ENCODE results near the gene BBOF1.
"Not testable (repeated sequence)": the region's sequence is repeated elsewhere in the genome, so short reads cannot be mapped to it uniquely, and the experiment has no call there.

BBOF1 gene, protein sequence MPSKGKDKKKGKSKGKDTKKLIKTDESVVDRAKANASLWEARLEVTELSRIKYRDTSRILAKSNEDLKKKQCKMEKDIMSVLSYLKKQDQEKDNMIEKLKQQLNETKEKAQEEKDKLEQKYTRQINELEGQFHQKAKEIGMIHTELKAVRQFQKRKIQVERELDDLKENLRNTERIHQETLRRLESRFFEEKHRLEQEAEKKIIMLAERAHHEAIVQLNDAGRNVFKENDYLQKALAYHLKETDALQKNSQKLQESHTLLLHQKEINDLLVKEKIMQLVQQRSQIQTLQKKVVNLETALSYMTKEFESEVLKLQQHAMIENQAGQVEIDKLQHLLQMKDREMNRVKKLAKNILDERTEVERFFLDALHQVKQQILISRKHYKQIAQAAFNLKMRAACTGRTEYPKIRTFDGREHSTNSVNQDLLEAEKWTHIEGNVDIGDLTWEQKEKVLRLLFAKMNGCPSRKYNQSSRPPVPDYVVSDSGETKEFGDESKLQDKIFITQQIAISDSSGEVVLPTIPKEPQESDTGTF

DNA sequence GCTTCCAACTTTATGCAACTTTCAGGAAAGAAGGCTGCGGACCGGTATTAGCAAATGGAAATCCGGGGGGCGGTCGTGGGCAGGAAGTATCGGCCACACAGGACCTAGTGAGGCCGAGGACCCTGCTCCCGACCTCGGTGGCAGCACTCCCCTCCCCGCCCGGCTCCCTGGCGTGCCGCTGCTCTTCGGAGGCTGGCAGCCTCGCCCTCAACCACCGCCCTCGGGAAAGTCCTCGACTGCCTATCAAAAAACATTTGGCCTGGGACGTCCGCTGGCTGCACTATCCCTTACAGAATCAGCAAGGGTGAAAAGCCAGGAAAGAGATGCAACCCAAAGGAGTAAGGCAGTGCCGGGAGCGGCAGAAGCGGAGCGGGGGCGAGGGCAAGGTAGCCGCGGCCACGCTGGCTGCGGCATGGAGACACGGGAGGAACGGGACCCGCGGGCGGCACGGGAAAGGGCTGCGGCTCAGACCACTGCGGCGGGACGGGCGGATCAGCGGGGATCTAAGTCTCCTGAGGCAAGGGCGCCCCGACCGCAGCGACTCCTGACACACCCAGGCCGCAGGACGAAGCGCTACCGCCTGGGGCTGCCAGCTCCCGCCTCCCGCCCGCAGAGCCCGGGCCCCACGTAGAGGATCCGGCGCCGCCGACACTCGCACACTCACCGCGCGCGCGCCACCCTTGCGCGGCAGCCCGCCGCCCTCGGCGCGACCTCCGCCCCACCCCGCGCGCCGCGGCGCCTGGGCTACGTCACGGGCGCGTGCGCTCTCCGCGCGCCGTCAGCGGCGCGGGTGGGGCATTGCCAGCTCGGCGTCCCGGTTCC lies at the start of gene BBOF1, which contains the start of gene ENTPD5:
TSS of gene BBOF1 (plus strand) at position 764 of the 822 bp plus-strand sequence. CDS start 130 bp downstream, outside the sequence.
TSS of gene ENTPD5 (minus strand) at position 703 of the 822 bp plus-strand sequence. CDS start 31,186 bp downstream, outside the sequence.
- DNase-seq (ENCODE audit: low spot score): peak; percentile 94

DNA sequence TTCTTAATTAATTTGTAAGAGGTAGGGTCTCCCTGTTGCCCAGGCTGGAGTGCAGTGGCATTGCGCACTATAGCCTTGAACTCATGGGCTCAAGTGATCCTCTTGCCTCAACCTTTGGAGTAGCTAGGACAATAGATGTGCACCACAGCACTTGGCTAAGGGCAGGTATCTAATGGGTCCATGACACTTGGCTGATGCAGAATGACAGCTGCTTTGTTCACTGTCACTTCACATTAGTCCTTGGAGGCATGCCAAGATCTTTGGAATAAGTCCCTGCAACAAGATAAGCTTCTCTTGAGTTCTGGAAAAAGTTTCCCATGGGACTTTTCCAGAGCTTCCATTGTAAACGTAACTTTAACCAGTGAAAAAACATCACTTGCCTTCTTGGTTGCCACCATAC lies 45.7 kb upstream of the BBOF1 start:
- DNase-seq (ENCODE audit: low spot score): no peak

DNA sequence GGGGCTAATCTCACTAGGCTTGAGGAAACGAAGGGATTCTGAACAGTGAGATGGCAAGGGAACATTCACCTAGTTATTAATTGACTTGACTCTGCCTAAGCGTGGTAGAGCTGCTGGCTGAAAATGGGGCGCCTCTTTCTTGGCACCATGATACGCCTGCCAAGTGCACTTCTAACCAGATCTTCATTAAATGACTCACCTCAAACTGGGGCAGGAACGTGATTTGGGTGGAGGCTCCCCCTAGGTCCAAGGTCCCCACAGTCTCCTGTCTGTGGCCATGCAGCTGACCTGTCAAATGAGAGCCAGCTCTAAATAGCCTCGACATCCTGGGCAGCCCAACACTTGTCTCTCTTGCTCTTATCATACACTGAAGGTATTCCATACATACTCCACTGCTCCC lies 43.0 kb upstream of the BBOF1 start:
- DNase-seq (ENCODE audit: low spot score): no peak

DNA sequence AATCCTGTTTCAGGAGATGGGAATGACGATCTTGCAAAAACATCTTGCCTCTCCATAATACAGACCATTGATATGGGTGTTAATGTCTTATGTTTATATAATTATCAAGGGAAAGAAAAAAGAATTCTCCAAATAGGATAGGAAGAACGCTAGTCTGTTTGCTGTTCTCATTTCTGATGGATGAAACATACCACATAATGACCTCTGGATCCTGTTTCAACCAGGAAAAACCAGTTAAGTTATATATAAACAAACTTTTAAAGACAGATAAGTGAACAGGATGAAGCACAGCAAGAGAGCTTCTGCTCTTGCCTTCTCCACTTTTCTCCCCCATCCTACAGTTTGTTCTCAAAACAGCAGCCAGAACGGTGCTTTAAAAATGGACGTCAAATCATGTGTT lies 41.3 kb upstream of the BBOF1 start:
- peak; percentile 19 for DNase-seq (ENCODE audit: low spot score)

DNA sequence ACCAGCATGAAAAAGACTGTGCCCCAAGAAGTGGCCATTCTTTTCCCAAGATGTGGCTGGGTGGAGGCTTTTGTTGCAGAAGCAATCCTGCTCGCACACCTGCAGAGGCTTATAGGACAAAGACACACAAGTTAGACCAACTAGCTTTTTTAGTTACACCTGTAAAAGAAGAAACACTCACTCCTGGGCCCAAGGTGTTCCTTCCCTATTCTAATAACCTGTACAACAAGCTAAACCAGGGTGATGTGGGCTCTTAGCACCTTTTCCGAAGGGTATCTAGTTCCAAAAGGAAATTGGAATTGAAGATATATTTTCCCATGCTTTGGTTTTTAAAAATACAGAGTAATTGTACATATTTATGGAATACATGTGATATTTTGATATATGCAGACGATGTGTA lies 31.1 kb upstream of the BBOF1 start:
- DNase-seq (ENCODE audit: low spot score): no peak

DNA sequence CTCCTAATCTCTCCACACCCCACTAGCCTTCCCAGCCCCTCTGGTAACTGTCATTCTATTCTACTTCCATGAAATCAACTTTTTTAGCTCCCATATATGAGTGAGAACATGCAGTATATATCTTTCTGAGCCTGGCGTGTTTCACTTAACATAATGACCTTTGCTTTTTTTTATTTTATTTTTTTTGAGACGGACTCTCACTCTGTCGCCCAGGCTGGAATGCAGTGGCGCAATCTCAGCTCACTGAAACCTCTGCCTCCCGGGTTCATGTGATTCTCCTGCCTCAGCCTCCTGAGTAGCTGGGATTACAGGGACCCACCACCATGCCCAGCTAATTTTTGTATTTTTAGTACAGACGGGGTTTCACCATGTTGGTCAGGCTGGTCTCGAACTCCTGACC lies 30.5 kb upstream of the BBOF1 start:
- not testable (repeated sequence) for DNase-seq (ENCODE audit: low spot score)

DNA sequence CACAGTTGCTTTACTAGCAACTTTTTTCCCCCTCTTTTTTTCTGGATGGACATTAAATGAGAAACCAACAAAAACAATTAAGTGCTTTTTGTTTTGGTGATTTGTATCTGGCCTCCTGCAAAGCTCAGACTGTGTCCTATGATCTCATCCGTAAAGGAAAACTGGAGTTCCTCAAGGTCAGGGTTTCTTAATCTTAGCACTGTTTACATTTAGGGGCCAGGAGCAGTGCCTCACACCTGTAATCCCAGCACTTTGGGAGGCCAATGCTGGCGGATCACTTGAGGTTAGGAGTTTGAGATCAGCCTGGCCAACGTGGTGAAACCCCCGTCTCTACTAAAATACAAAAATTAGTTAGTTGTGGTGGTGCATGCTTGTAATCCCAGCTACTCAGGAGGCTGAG lies 28.1 kb upstream of the BBOF1 start:
- no peak for DNase-seq (ENCODE audit: low spot score)

DNA sequence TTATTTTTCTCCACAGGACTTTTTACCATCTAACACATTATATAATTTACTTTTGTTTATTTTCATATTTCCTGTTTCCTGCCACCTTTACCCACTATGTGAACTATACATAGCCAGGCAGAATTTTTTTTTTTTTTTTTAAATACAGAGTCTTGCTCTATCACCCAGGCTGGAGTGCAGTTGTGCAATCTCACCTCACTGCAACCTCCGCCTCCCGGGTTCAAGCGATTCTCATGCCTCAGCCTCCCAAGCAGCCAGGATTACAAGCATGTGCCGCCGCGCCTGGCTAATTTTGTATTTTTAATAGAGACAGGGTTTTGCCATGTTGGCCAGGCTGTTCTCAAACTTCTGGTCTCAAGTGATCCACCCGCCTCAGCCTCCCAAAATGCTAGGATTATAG lies 24.2 kb upstream of the BBOF1 start:
- not testable (repeated sequence) for DNase-seq (ENCODE audit: low spot score)

DNA sequence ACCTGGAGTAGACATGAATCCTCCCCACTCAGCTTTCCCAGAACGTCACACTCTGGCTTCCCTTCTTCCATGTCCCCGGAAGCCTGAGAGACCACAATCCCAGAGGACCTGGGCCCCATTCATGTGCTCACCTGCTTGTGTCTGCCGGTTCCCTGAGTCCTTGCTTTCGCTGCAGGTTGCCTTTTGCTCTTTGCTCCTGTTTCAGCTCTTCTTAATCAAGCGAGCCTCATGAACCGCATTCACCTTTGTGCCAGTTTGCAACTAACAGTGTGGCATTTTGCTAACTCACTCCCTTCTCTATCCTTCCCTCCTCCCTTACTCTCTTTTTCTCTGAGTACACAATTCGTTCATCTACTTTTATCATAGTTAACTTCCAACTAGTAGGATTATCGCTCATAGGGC lies 23.2 kb upstream of the BBOF1 start:
- no peak for DNase-seq (ENCODE audit: low spot score)

DNA sequence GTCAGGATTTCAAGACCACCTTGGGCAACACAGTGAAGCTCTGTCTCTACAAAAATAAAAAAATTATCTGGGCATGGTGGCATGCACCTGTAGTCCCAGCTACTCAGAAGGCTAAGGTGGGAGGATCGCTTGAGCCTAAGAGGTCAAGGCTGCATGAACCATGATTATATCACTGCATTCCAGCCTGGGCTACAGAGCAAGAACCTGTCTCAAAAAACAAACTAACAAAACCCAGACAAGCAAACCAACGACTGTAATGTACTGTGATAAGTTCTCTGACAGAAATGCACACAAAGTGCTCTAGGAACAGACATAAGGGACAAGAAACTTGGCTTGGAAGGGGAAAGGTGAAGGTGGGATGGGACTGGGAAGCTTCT lies 22.4 kb upstream of the BBOF1 start:
- no peak for DNase-seq (ENCODE audit: low spot score)

DNA sequence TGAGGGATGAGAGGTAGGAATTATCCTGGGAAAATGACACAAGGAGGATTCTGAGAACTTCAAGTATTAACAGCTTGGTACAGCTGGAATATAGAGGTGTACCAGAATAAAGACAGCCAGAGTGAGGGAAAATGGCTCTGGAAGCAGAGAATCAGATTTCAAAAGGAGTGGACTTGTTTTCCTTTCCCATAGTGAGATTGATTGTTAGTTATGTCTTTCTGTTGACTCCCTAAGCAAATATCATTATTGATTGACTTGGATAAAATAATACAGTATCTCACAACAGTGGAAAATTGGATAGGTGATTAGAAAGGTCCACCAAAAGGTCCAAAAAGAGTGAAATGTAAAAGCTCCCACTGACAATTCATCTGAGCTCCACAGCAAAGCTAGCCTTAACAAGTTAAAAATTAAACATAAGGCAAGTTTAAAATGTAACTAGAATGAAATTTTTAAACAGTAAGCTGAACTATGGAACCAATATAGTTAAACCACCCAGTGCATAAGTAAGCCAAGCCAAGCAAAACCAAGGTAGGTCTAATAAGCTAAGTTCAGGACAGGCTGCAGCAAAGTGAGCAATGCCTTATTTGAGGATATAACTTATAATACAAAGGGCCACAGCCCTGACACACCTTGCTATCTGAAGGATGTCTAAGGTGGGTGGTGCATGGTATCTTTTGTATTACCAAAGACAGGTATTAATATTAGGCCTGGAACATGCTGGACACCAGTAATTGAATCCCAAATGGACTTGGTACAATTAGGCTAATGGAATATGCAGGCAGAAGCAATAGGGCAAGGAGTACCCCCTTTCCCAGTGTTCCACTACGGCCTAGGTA lies 21.8 kb upstream of the BBOF1 start:
- DNase-seq (ENCODE audit: low spot score): no peak

DNA sequence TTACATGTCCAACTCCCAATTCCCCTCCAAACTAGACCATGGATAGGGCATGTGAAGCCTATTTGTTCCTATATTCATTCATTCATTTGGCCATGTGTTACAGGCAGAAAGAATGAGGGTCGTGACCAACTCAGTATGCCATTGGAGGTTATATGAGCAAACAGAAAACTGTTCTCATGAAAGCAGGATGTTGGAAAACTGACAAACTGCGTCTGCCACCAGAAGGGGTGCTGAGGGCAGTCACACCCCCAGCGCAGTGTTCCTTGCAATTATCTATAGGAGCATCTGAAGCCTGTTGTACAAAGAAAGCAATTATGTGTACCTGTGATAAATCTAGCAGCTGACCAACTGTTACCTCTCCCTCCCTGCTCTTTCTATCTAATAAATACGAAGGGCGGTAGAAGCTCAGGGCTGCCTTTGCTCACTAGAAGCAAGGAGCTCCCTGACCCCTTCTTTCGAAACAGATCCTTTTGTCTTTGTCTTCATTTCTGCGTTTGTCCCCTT lies 21.2 kb upstream of the BBOF1 start:
- no peak for DNase-seq (ENCODE audit: low spot score)

DNA sequence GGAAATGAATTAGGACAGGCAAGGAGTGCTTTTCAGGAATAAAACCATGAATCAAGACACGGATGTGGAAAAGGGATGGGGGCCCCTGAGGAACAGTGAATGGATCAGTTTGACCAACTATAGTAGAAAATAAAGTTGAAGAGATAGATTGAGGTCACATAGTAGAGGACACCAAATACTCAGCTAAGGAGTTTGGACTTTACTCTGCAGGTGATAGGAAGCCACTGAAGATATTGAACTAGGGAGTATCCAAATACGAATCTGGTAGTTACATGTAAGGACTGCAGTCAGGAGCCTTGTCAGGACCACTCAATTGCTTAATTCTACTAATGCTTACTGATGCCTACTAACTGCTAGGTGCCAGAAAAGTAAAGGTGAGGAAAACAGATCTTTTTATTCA lies 20.4 kb upstream of the BBOF1 start:
- DNase-seq (ENCODE audit: low spot score): no peak

DNA sequence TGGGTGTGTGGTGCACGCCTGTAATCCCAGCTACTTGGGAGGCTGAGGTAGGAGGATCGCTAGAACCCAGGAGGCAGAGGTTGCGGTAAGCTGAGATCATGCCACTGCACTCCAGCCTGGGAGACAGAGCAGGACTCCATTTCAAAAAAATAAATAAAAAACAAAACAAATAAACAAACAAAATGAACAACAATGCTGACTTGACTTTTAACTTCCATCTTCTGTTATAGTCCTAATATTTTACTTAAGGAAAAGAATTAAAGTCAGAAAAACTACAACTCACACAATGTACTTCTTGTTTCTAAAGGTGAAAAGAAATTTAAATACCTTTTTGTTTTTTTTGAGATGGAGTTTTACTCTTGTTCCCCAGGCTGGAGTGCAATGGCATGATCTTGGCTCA lies 13.5 kb upstream of the BBOF1 start:
- DNase-seq (ENCODE audit: low spot score): not testable (repeated sequence)

DNA sequence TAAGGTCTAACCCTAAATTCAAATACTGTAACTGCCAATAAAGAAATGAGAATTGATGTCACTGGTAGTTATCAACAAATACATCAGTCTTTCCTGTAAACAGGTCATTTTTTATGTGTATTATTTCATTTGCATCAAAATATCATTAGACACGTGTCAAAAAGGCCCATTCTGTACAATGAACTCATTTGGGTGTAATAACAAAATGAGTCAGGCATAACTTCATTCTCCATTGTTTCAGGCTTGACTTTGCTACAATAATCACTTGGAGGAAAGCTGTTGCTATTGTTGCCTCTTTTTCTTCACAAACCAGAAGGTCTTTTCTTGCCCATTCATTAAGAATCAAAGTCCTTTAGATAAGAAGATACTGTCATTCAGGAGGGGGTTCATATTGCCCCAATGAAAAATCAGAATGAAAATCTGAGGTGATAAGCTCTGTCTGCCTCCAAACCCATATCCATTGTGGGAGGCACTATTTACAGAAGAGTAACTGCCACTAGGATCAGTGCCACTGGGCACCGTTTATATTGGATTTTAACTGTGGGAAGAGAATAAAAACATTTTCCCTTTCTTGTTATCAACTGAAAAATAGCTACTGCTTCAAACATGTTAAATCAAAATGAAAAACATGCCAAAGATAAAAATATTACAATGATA lies 10.2 kb upstream of the BBOF1 start:
- no peak for DNase-seq (ENCODE audit: low spot score)

DNA sequence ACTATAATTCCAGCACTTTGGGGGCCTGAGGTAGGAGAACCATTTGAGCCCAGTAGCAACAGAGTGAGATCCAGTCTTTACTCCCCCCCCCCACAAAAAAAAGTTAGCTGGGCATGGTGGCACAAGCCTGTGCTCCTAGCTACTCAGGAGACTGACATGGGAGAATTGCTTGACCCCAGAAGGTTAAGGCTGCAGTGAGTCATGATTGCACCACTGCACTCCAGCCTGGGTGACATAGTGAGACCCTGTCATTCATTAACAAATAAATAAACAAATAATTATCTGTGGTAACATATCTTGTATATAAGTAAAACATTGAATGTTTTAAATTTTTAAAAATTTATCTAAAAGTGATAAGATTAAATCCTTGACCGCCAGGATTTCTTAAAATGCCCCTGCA lies 4.8 kb upstream of the BBOF1 start:
- DNase-seq (ENCODE audit: low spot score): no peak

DNA sequence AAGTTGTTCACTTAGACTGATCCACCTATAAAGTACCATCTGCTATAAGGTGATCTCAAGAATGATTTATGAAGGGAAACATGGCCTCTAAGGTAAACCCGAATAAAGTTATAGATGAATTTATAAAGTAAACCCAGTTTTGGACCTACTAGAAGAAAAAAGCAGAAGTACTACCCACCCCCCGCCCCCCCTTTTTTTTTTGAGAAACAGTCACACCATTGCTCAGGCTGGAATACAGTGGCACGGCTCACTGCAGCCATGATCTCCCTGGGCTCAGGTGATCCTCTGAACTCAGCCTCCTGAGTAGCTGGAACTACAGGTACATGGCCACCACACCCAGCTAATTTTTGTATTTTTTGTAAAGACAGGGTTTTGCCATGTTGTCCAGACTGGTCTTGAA lies 4.0 kb upstream of the BBOF1 start:
- no peak for DNase-seq (ENCODE audit: low spot score)

DNA sequence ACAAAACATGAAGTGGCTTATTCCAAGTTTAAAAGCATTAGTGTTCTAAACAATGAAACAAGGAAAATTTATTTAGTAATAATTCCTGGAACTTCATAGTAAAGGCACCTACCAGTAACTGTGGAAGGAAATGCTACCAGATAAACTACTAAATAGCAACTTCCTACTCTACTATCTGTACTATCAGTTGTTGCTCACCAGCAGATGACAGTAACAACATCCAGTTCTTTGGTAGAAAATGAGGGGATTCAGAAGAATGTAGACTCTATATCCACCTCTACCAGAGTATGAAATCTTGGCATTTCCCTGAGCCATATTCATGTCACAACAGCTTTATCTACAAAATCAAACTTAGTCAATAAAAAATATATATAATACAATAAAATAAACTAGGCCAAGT lies 3.2 kb upstream of the BBOF1 start:
- no peak for DNase-seq (ENCODE audit: low spot score)

DNA sequence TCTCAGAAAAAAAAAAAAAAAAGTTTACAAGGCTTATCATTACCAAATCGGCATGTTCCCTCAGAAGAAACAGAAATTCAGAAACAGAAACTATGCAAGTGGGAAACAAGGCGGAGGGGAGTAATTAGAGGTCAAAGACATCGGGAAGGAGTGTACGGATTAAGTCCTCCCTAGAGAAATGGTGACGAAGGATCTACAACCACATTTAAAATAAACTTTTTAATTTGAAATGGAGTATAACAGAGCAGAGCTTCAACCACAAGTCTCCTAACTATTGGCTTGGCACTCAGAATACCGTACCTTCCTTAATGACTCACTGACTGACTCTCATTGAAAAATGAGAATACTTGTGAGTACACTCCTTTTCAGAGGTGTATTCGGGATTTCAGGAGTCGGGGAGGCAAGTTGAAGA lies 969 bp upstream of the BBOF1 start:
- DNase-seq (ENCODE audit: low spot score): peak; percentile 50

DNA sequence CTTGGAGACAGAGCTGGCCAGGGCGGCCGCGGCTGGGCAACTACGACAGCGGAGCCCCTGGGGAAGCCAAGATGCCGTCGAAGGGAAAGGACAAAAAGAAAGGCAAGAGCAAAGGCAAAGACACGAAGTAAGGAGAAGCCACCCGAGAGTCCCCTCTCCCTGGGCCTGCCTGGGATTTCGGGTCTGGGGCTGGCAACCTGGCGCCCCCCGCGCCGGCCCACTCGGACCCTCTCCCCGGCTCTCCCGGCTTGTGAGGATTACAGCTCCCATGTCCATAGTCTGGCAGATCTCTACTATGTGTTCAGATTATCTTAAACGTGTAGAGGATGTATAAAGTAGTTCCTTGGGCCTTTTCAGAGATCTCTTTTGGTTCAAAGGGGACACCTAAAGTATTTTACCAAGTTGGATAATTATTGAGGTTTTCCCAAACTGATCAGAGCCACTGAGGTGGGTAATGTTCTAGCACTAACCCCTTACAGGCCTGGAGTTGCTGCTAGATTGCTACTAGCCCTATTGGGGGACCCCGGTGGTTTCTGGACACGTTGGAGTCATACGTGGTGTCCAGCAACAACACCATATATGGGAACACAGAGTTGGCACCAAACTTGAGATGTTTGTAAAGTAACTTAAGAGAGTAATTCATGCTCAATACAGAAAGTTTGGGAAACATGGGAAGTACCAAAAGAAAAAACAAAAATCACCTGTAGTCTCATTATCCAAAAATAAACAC lies 424 bp downstream of the BBOF1 start:
- peak; percentile 32 for DNase-seq (ENCODE audit: low spot score)

DNA sequence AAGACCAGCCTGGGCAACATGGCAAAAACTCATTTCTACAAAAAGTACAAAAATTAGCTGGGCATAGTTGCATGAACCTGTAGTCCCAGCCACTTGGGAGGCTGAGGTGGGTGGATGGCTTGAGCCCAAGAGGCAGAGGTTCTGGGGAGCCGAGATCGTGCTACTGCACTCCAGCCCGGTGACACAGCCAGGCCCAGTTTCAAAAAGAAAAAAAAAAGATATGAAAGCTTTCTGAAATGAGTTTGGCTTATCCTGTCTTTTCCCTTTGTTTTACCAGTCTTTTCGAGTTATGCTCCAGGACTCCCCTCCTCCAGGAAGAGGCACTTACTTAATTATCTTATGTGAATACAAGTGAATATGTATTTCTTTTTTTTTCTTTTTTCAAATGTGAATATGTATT lies 3.2 kb downstream of the BBOF1 start:
- DNase-seq (ENCODE audit: low spot score): no peak

All from hepatic stellate cell (primary cell).